K562 treated with DMSO at 1 percent for 48 hours (cell line): ENCODE results near the gene RABEPK. TPM values are rescaled to one million over a fixed set of nuclear protein-coding genes. Genes with fewer than 3 reads are reported as not detected.

Experiments
- total RNA-seq: library from RNA; unstranded; fragments of 300-600 nt; gene quantifications from 2 replicates; pipeline ENCODE4 v1.2.3, GENCODE V29; 2022; ENCODE audit warnings: low replicate concordance; ENCODE audit errors: extremely low read depth

RABEPK gene
- 1,334 TPM in 1 of 2 replicates, not detected in the other for total RNA-seq

GRCh38 chr9:125200216-125201047 is at the start of gene RABEPK:
Gene RABEPK, plus strand, starts transcription at chr9:125200542. Its CDS starts 2,472 bp downstream, at chr9:125203014.

GRCh38 chr9:125189361-125190289 is 10.7 kb upstream of the RABEPK start, which contains the start of gene PPP6C:
Gene PPP6C, minus strand, starts transcription at chr9:125189803. Its CDS starts 85 bp downstream, at chr9:125189718.

GRCh38 chr9:125241000-125241862 is 40.9 kb downstream of the RABEPK start, which contains the start of gene HSPA5:
Gene HSPA5, minus strand, starts transcription at chr9:125241343. Its CDS starts 217 bp downstream, at chr9:125241126.

GRCh38 chr9:125261501-125262293 is 61.4 kb downstream of the RABEPK start, which contains the start of gene GAPVD1:
Gene GAPVD1, plus strand, starts transcription at chr9:125261826. Its CDS starts 37,096 bp downstream, at chr9:125298922.

Other genes with a start within 250 kb of the RABEPK start
- not detected in 2 replicates for gene SCAI, start 57.0 kb upstream of the RABEPK start, total RNA-seq
- gene PPP6C, start 10.7 kb upstream of the RABEPK start, total RNA-seq, result not detected in 2 replicates
- gene HSPA5, start 40.8 kb downstream of the RABEPK start, total RNA-seq, result 217 TPM in 1 of 2 replicates, not detected in the other
- gene GAPVD1, start 61.3 kb downstream of the RABEPK start, total RNA-seq, result not detected in 2 replicates